IMR-90 (cell line): ENCODE data around the gene PGGT1B. TPM values are rescaled to one million over a fixed set of nuclear protein-coding genes. Genes with fewer than 3 reads are reported as not detected.

Experiments used
- ATAC-seq: fragments of 200-7000 bp; cut with Tn5 transposase; 2 replicates; pipeline ENCODE4 v1.9.1; 2020; ENCODE audit warnings: low read depth, mild to moderate bottlenecking, moderate library complexity
- BruUV-seq: library from RNA; stranded (reverse); fragments of 400-500 nt; replicated peaks from 2 replicates; lab custom pipeline; 2021; lab: Mats Ljungman, UMichigan
- CTCF ChIA-PET: fragments of 300-600 bp; formaldehyde crosslinking; extraction: SDS; loops from one replicate; lab custom pipeline; 2021; ENCODE audit warnings: antibody characterized with exemption; lab: Yijun Ruan, JAX
- POLR2A ChIA-PET: fragments of 300-600 bp; sonication (Branson Sonifier 250); formaldehyde crosslinking; loops from one replicate; lab custom pipeline; 2022; ENCODE audit warnings: antibody characterized with exemption; ENCODE audit not compliant: unreplicated experiment; lab: Charles Lee
- DNase-seq: peaks from one replicate; pipeline ENCODE4 v3.0.0; 2013
- H2AFZ ChIP-seq: replicated peaks from 2 replicates; pipeline ENCODE3; 2013; ENCODE audit warnings: low read length, mild to moderate bottlenecking; ENCODE audit not compliant: poor library complexity
- H2AK5ac ChIP-seq: 2 replicates; pipeline ENCODE4 v1.6.1; 2013; ENCODE audit warnings: low read depth, low read length, inconsistent platforms
- H2AK9ac ChIP-seq: replicated peaks from 2 replicates; pipeline ENCODE3; 2013; ENCODE audit warnings: mild to moderate bottlenecking, low read depth, low read length, moderate library complexity; ENCODE audit not compliant: poor library complexity
- H2BK120ac ChIP-seq: 2 replicates; pipeline ENCODE4 v1.6.1; 2013; ENCODE audit warnings: low read depth, low read length, inconsistent platforms
- H2BK15ac ChIP-seq: 3 replicates; pipeline ENCODE4 v1.6.1; 2013; ENCODE audit warnings: low read depth, low read length, inconsistent platforms
- H2BK20ac ChIP-seq: 2 replicates; pipeline ENCODE4 v1.6.1; 2013; ENCODE audit warnings: low read depth, mild to moderate bottlenecking, inconsistent platforms, low read length, moderate library complexity
- H2BK5ac ChIP-seq: 2 replicates; pipeline ENCODE4 v1.6.1; 2013; ENCODE audit warnings: mild to moderate bottlenecking, low read depth, low read length, inconsistent platforms; ENCODE audit not compliant: poor library complexity, severe bottlenecking
- H3K14ac ChIP-seq: replicated peaks from 2 replicates; pipeline ENCODE4 v1.6.1; 2013; ENCODE audit warnings: low read depth, low read length, inconsistent platforms
- H3K18ac ChIP-seq: 2 replicates; pipeline ENCODE4 v1.6.1; 2013; ENCODE audit warnings: low read depth, low read length, control low read depth
- H3K23ac ChIP-seq: 2 replicates; pipeline ENCODE4 v1.6.1; 2013; ENCODE audit warnings: low read depth, low read length, inconsistent platforms
- H3K27ac ChIP-seq: 2 replicates; pipeline ENCODE4 v1.5.1; 2013; ENCODE audit warnings: mild to moderate bottlenecking, control low read depth, low read length; ENCODE audit not compliant: insufficient read depth
- H3K27me3 ChIP-seq: 2 replicates; pipeline ENCODE4 v1.6.1; 2013; ENCODE audit warnings: low read length; ENCODE audit not compliant: control insufficient read depth, insufficient read depth
- H3K36me3 ChIP-seq: 2 replicates; pipeline ENCODE4 v1.6.1; 2013; ENCODE audit warnings: low read length, mixed read lengths; ENCODE audit not compliant: control insufficient read depth, insufficient read depth
- H3K4ac ChIP-seq: 2 replicates; pipeline ENCODE4 v1.6.1; 2013; ENCODE audit warnings: low read depth, low read length, inconsistent platforms
- H3K4me1 ChIP-seq: 2 replicates; pipeline ENCODE4 v1.6.1; 2013; ENCODE audit warnings: low read length, mixed read lengths; ENCODE audit not compliant: control insufficient read depth, insufficient read depth
- H3K4me2 ChIP-seq: 2 replicates; pipeline ENCODE4 v1.6.1; 2013; ENCODE audit warnings: low read depth, mild to moderate bottlenecking, control low read depth, low read length, moderate library complexity
- H3K4me3 ChIP-seq: 2 replicates; pipeline ENCODE4 v1.5.1; 2013; ENCODE audit warnings: low read depth, mild to moderate bottlenecking, control low read depth, low read length, moderate library complexity; ENCODE audit not compliant: insufficient read depth
- H3K56ac ChIP-seq: 2 replicates; pipeline ENCODE4 v1.6.1; 2013; ENCODE audit warnings: low read length, inconsistent platforms; ENCODE audit not compliant: insufficient read depth; ENCODE audit errors: extremely low read depth
- H3K79me1 ChIP-seq, 2 experiments: 2 replicates each; pipeline ENCODE4 v1.6.1; 2013; ENCODE audit warnings: low read length in 2 of 2, inconsistent platforms in 1 of 2, low read depth in 1 of 2
- H3K9ac ChIP-seq: 2 replicates; pipeline ENCODE4 v1.6.1; 2013; ENCODE audit warnings: low read depth, low read length, control low read depth
- H3K9me1 ChIP-seq: 2 replicates; pipeline ENCODE4 v1.6.1; 2013; ENCODE audit warnings: low read length, inconsistent platforms; ENCODE audit not compliant: insufficient read depth
- H3K9me3 ChIP-seq: 2 replicates; pipeline ENCODE4 v1.6.1; 2013; ENCODE audit warnings: low read length; ENCODE audit not compliant: control insufficient read depth, insufficient read depth
- H4K20me1 ChIP-seq: 2 replicates; pipeline ENCODE4 v1.6.1; 2013; ENCODE audit warnings: low read length, inconsistent platforms; ENCODE audit not compliant: insufficient read depth
- H4K5ac ChIP-seq: 2 replicates; pipeline ENCODE4 v1.6.1; 2013; ENCODE audit warnings: mild to moderate bottlenecking, low read depth, low read length, control low read depth
- H4K8ac ChIP-seq, 2 experiments: 2 replicates each; pipeline ENCODE4 v1.6.1; 2013; ENCODE audit warnings: low read depth in 2 of 2, low read length in 2 of 2, control low read depth in 1 of 2, inconsistent platforms in 1 of 2
- H4K91ac ChIP-seq: 2 replicates; pipeline ENCODE4 v1.6.1; 2013; ENCODE audit warnings: low read depth, low read length, inconsistent platforms; ENCODE audit not compliant: insufficient read depth
- NFE2L2 ChIP-seq: fragments of 150-350 bp; IDR thresholded peaks from 2 replicates; pipeline ENCODE4 v1.6.1; 2016; ENCODE audit warnings: low read depth, mild to moderate bottlenecking, low read length
- POLR2A ChIP-seq: IDR thresholded peaks from 2 replicates; pipeline ENCODE4 v1.6.1; 2012; ENCODE audit warnings: mild to moderate bottlenecking, low read depth, low read length
- RCOR1 ChIP-seq: IDR thresholded peaks from 2 replicates; pipeline ENCODE4 v1.6.1; 2012; ENCODE audit warnings: mild to moderate bottlenecking, low read length, improper control_type of control experiment; ENCODE audit not compliant: insufficient replicate concordance
- WGBS, 2 experiments: methylation state at CpG; one replicate each; pipeline versions ENCODE4 v1.1.5 to v1.1.7; 2013; ENCODE audit warnings: missing lambda C conversion rate in 2 of 2; ENCODE audit not compliant: insufficient read length in 1 of 2; ENCODE audit errors: extremely low coverage in 2 of 2; 5-methylcytosine and 5-hydroxymethylcytosine counted together
- dilution Hi-C: fragments of 300-500 bp; cut with HindIII; formaldehyde crosslinking; loops from one replicate; pipeline ENCODE4 v1.14.3; 2018; ENCODE audit warnings: low sequenced_read_pairs; ENCODE audit not compliant: unreplicated experiment
- in situ Hi-C: fragments of 300-500 bp; cut with MboI; formaldehyde crosslinking; loops from 3 replicates; pipeline ENCODE4 v1.14.3; 2019; ENCODE audit warnings: low sequenced_read_pairs, inconsistent platforms, mixed read lengths
- intact Hi-C: fragments of 100-400 bp; cut with micrococcal nuclease; formaldehyde crosslinking; loops from 2 replicates; pipeline ENCODE4 v1.10.0; 2022
- polyA plus RNA-seq, 3 experiments: library from polyadenylated mRNA; depleted of rRNA; stranded (reverse); fragments of >200 nt; gene quantifications; 2 replicates each; pipeline ENCODE4 v1.2.3, GENCODE V29; 2012; ENCODE audit warnings: low replicate concordance in 1 of 3
- total RNA-seq: library from RNA; depleted of rRNA; stranded (reverse); fragments of >200 nt; gene quantifications from 2 replicates; pipeline ENCODE4 v1.2.3, GENCODE V29; 2012

PGGT1B gene
- total and polyA plus RNA-seq, 2 of the 4 experiments (the other 2 are of a cell fraction), result 2.1 to 19.2 TPM

GRCh38 chr5:115274584-115274983, 11.9 kb upstream of the PGGT1B start:
- dilution Hi-C loops, result no loop called here
- POLR2A ChIA-PET, result no interaction called here

More at GRCh38 chr5:115274584-115274983, 11.9 kb upstream of the PGGT1B start:
- H3K4ac ChIP-seq, result no peak overlapping the region
- no peaks in the 10 kb centered on the region for H3K27me3 ChIP-seq
- BruUV-seq, result no TSS peak
- no peak overlapping the region for H3K56ac ChIP-seq
- H3K23ac ChIP-seq, result no peak overlapping the region
- no peak overlapping the region for H2BK15ac ChIP-seq
- no peak overlapping the region for H3K4me3 ChIP-seq
- no peaks in the 10 kb centered on the region for H3K4me1 ChIP-seq
- CTCF ChIA-PET, result no interaction called here
- H4K91ac ChIP-seq, result no peak overlapping the region
- intact Hi-C loops (no loop called here), in situ Hi-C loops (no loop called here)
- ATAC-seq (no peak), DNase-seq (no peak)
- no peak overlapping the region for H3K14ac ChIP-seq
- H3K27ac ChIP-seq, result no peak overlapping the region
- TF ChIP-seq NFE2L2 (no peak), RCOR1 (no peak), POLR2A (no peak)
- no peaks in the 10 kb centered on the region for H4K20me1 ChIP-seq
- no peaks in the 10 kb centered on the region for H3K9me3 ChIP-seq
- no peak overlapping the region for H3K4me2 ChIP-seq
- no peak overlapping the region for H4K5ac ChIP-seq
- no peak overlapping the region for H4K8ac ChIP-seq
- H3K36me3 ChIP-seq, result peaks cover 5% of the 10 kb centered on the region
- H2BK20ac ChIP-seq, result no peak overlapping the region
- no peak overlapping the region for H2BK120ac ChIP-seq
- no peak overlapping the region for H3K18ac ChIP-seq
- H3K9me1 ChIP-seq, result no peaks in the 10 kb centered on the region
- no peak overlapping the region for H2AFZ ChIP-seq
- no peak overlapping the region for H2AK9ac ChIP-seq
- H3K9ac ChIP-seq, result no peak overlapping the region
- no peak overlapping the region for H2BK5ac ChIP-seq
- WGBS, 2 experiments, result no CpG with 5 or more reads among the region's 3 CpGs
- no peak overlapping the region for H2AK5ac ChIP-seq
- no peaks in the 10 kb centered on the region for H3K79me1 ChIP-seq
